ENCODE measurements around the gene BRPF3. TPM values are rescaled to one million over a fixed set of nuclear protein-coding genes. Genes with fewer than 3 reads are reported as not detected.

BRPF3 gene
- total and polyA plus RNA-seq, 4 donors, result 7.5 to 20.0 (median 13.7) TPM

GRCh38 chr6:36242161-36242560, 45.6 kb downstream of the BRPF3 start (continued):
- TF ChIP-seq MAX (IDR thresholded peaks at IDR 0.05), result no peak

GRCh38 chr6:36242626-36243025, 46.1 kb downstream of the BRPF3 start:
- H3K9me3 ChIP-seq (ENCODE audit: control insufficient read depth in 4 of 4, low read length in 3 of 4), result no peaks in the 10 kb centered on the region
- H3K27ac ChIP-seq (ENCODE audit: low read depth in 1 of 2, low read length in 2 of 2), result no peak overlapping the region
- H3K9ac ChIP-seq (ENCODE audit: low read depth in 1 of 2, low read length in 2 of 2), result no peak overlapping the region
- no peaks in the 10 kb centered on the region for H3K36me3 ChIP-seq (ENCODE audit: control insufficient read depth in 4 of 4, insufficient read depth in 3 of 4, low read depth in 1 of 4, low read length in 3 of 4)
- H3K4me1 ChIP-seq (ENCODE audit: control insufficient read depth in 4 of 4, insufficient read depth in 4 of 4, low read length in 3 of 4), result peaks cover 0 to 6% (median 2%) of the 10 kb centered on the region in 4 donors
- no peak for DNase-seq (ENCODE audit: low spot score)
- TF ChIP-seq RXRA (IDR thresholded peaks at IDR 0.05), result no peak
- TF ChIP-seq RAD21 (IDR thresholded peaks at IDR 0.05), result no peak
- TF ChIP-seq HNF4A (conservative IDR thresholded peaks at IDR 0.05), result no peak
- TF ChIP-seq, protein P1, sequence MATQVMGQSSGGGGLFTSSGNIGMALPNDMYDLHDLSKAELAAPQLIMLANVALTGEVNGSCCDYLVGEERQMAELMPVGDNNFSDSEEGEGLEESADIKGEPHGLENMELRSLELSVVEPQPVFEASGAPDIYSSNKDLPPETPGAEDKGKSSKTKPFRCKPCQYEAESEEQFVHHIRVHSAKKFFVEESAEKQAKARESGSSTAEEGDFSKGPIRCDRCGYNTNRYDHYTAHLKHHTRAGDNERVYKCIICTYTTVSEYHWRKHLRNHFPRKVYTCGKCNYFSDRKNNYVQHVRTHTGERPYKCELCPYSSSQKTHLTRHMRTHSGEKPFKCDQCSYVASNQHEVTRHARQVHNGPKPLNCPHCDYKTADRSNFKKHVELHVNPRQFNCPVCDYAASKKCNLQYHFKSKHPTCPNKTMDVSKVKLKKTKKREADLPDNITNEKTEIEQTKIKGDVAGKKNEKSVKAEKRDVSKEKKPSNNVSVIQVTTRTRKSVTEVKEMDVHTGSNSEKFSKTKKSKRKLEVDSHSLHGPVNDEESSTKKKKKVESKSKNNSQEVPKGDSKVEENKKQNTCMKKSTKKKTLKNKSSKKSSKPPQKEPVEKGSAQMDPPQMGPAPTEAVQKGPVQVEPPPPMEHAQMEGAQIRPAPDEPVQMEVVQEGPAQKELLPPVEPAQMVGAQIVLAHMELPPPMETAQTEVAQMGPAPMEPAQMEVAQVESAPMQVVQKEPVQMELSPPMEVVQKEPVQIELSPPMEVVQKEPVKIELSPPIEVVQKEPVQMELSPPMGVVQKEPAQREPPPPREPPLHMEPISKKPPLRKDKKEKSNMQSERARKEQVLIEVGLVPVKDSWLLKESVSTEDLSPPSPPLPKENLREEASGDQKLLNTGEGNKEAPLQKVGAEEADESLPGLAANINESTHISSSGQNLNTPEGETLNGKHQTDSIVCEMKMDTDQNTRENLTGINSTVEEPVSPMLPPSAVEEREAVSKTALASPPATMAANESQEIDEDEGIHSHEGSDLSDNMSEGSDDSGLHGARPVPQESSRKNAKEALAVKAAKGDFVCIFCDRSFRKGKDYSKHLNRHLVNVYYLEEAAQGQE (IDR thresholded peaks at IDR 0.05), result no peak
- no peak for TF ChIP-seq TAF1 (conservative IDR thresholded peaks at IDR 0.05)
- TF ChIP-seq JUND (IDR thresholded peaks at IDR 0.05), result no peak
- no peak for TF ChIP-seq ATF3 (IDR thresholded peaks at IDR 0.05)
- TF ChIP-seq GABPA (IDR thresholded peaks at IDR 0.05 in 1 of 2, conservative IDR thresholded peaks at IDR 0.05 in 1 of 2), result no peak
- TF ChIP-seq CTCF (IDR thresholded peaks at IDR 0.05; ENCODE audit: low read depth, low read length, missing input control), result no peak
- TF ChIP-seq ZBTB33 (IDR thresholded peaks at IDR 0.05), result no peak
- TF ChIP-seq HNF4G (IDR thresholded peaks at IDR 0.05), result no peak
- no peak for TF ChIP-seq NR2F2 (IDR thresholded peaks at IDR 0.05)
- TF ChIP-seq SP1 (IDR thresholded peaks at IDR 0.05), result no peak
- no peak for TF ChIP-seq MAX (IDR thresholded peaks at IDR 0.05)
- TF ChIP-seq EGR1 (IDR thresholded peaks at IDR 0.05; ENCODE audit: low read depth in 2 of 2), result no peak
- TF ChIP-seq YY1 (IDR thresholded peaks at IDR 0.05), result no peak
- TF ChIP-seq FOXA1 (IDR thresholded peaks at IDR 0.05), result no peak
- no peak for TF ChIP-seq FOXA2 (IDR thresholded peaks at IDR 0.05)
- 66% methylated on average over 4 of the region's 4 CpGs for WGBS
- H3K27me3 ChIP-seq (ENCODE audit: control insufficient read depth in 4 of 4, insufficient read depth in 4 of 4, low read length in 3 of 4), result no peaks in the 10 kb centered on the region
- no peak overlapping the region for H3K4me3 ChIP-seq (ENCODE audit: low read depth in 1 of 3, low read length in 3 of 3)
